ENCODE measurements around the gene SYTL3.

GRCh38 chr6:158808442-158808833 lies 158.6 kb downstream of the SYTL3 start:
- TF ChIP-seq CTCF (conservative IDR thresholded peaks at IDR 0.05; ENCODE audit: low read depth, low read length) = no peak
- TF ChIP-seq EZH2 (IDR thresholded peaks at IDR 0.05; ENCODE audit: low read length, unreplicated experiment) = no peak

Data from PC-3 (cell line).